H7 (cell line): ENCODE data around the gene ELOVL3. TPM values are rescaled to one million over a fixed set of nuclear protein-coding genes. Genes with fewer than 3 reads are reported as not detected.
"Not testable (repeated sequence)": the region's sequence is repeated elsewhere in the genome, so short reads cannot be mapped to it uniquely, and the experiment has no call there.

Source experiments
- DNase-seq: peaks from one replicate; pipeline ENCODE4 v3.0.0; 2012
- H3K27me3 ChIP-seq: 2 replicates; pipeline ENCODE4 v1.6.0; 2011; ENCODE audit warnings: mild to moderate bottlenecking, low read length; ENCODE audit not compliant: control insufficient read depth, insufficient read depth
- H3K36me3 ChIP-seq: replicated peaks from 2 replicates; pipeline ENCODE4 v1.5.1; 2011; ENCODE audit warnings: low read length; ENCODE audit not compliant: control insufficient read depth, insufficient read depth
- H3K4me3 ChIP-seq: 2 replicates; pipeline ENCODE4 v1.5.1; 2011; ENCODE audit warnings: low read depth, mild to moderate bottlenecking, control low read depth, low read length, moderate library complexity; ENCODE audit not compliant: insufficient read depth
- total RNA-seq: library from RNA; depleted of rRNA; stranded (reverse); fragments of >200 nt; shearing (Covaris generic); gene quantifications from 2 replicates; pipeline ENCODE4 v1.2.3, GENCODE V29; 2014

Gene ELOVL3
- total RNA-seq, 1 experiment from 2014 or later: 0.14 TPM

- peak; percentile 60 for DNase-seq
- no peaks in the 10 kb centered on the region for H3K36me3 ChIP-seq
- no peak overlapping the region for H3K4me3 ChIP-seq
- peaks cover 89% of the 10 kb centered on the region for H3K27me3 ChIP-seq
Observed at GRCh38 chr10:102234888-102235597, 8.9 kb downstream of the ELOVL3 start.

GRCh38 chr10:102235598-102235920 lies 9.5 kb downstream of the ELOVL3 start:
- no peak overlapping the region for H3K4me3 ChIP-seq
- no peak for DNase-seq
- no peaks in the 10 kb centered on the region for H3K36me3 ChIP-seq
- peaks cover 91% of the 10 kb centered on the region for H3K27me3 ChIP-seq

GRCh38 chr10:102236006-102236405 lies 9.9 kb downstream of the ELOVL3 start:
- Histone ChIP-seq H3K4me3 (no peak overlapping the region), H3K36me3 (no peaks in the 10 kb centered on the region), H3K27me3 (peaks cover 91% of the 10 kb centered on the region)
- peak; percentile 31 for DNase-seq

- no peak for DNase-seq
- no peak overlapping the region for H3K4me3 ChIP-seq
- H3K27me3 ChIP-seq: peaks cover 87% of the 10 kb centered on the region
- H3K36me3 ChIP-seq: no peaks in the 10 kb centered on the region
Observed at GRCh38 chr10:102237711-102238252, 11.7 kb downstream of the ELOVL3 start.

- Histone ChIP-seq H3K36me3 (no peaks in the 10 kb centered on the region), H3K27me3 (peaks cover 73% of the 10 kb centered on the region), H3K4me3 (peak overlapping the region; percentile 67)
- peak; percentile 79 for DNase-seq
Observed at GRCh38 chr10:102240467-102241031, 14.4 kb downstream of the ELOVL3 start.

- Histone ChIP-seq H3K4me3 (peak overlapping the region; percentile 67), H3K27me3 (peaks cover 69% of the 10 kb centered on the region), H3K36me3 (no peaks in the 10 kb centered on the region)
- peak; percentile 80 for DNase-seq
Observed at GRCh38 chr10:102241032-102241443, 14.9 kb downstream of the ELOVL3 start.

- peak; percentile 100 for DNase-seq
- Histone ChIP-seq H3K36me3 (no peaks in the 10 kb centered on the region), H3K4me3 (peak within 1 kb of the TSS; percentile 67), H3K27me3 (peaks cover 63% of the 10 kb centered on the region)
Observed at GRCh38 chr10:102241444-102242117, 15.5 kb downstream of the ELOVL3 start, which contains the start of gene PITX3. TSS of gene PITX3 (minus strand) at chr10:102241512. CDS start at chr10:102232080, 9,432 bp downstream.

GRCh38 chr10:102242118-102242485 lies 16.0 kb downstream of the ELOVL3 start:
- no peaks in the 10 kb centered on the region for H3K36me3 ChIP-seq
- DNase-seq: no peak
- H3K4me3 ChIP-seq: peak overlapping the region; percentile 67
- peaks cover 59% of the 10 kb centered on the region for H3K27me3 ChIP-seq

- Histone ChIP-seq H3K4me3 (no peak overlapping the region), H3K36me3 (no peaks in the 10 kb centered on the region), H3K27me3 (peaks cover 48% of the 10 kb centered on the region)
- no peak for DNase-seq
Observed at GRCh38 chr10:102243309-102243708, 17.2 kb downstream of the ELOVL3 start.

- H3K4me3 ChIP-seq: peak within 1 kb of the TSS; percentile 85
Observed at GRCh38 chr10:102245082-102245931, 19.2 kb downstream of the ELOVL3 start, which contains the start of gene GBF1. TSS of gene GBF1 (plus strand) at chr10:102245532. CDS start at chr10:102258939, 13,407 bp downstream.

GRCh38 chr10:102245932-102246251 lies 19.8 kb downstream of the ELOVL3 start:
- H3K27me3 ChIP-seq: peaks cover 22% of the 10 kb centered on the region
- DNase-seq: no peak
- no peaks in the 10 kb centered on the region for H3K36me3 ChIP-seq
- peak overlapping the region; percentile 85 for H3K4me3 ChIP-seq

More at GRCh38 chr10:102245082-102245931, 19.2 kb downstream of the ELOVL3 start, which contains the start of gene GBF1:
- Histone ChIP-seq H3K36me3 (no peaks in the 10 kb centered on the region), H3K27me3 (peaks cover 28% of the 10 kb centered on the region)
- DNase-seq: peak; percentile 97

GRCh38 chr10:102246261-102246660 lies 20.2 kb downstream of the ELOVL3 start:
- H3K27me3 ChIP-seq: peaks cover 19% of the 10 kb centered on the region
- H3K4me3 ChIP-seq: peak overlapping the region; percentile 85
- H3K36me3 ChIP-seq: no peaks in the 10 kb centered on the region
- no peak for DNase-seq

- H3K27me3 ChIP-seq: peaks cover 8% of the 10 kb centered on the region; the same call in 1 of the 2 replicates
- no peaks in the 10 kb centered on the region for H3K36me3 ChIP-seq
- no peak for DNase-seq
- H3K4me3 ChIP-seq: no peak overlapping the region
Observed at GRCh38 chr10:102247734-102248133, 21.6 kb downstream of the ELOVL3 start.

GRCh38 chr10:102252508-102252907 lies 26.4 kb downstream of the ELOVL3 start:
- H3K27me3 ChIP-seq, H3K4me3 ChIP-seq, DNase-seq, H3K36me3 ChIP-seq: not testable (repeated sequence)
